ENCODE results near the gene SELE. TPM values are rescaled to one million over a fixed set of nuclear protein-coding genes. Genes with fewer than 3 reads are reported as not detected.

The SELE gene
- 10 to 100 TPM in 1 of 4 donors, under 1 TPM in 1, not detected in 2; 0.45 to 11.0 TPM for total RNA-seq

- Histone ChIP-seq H3K27me3 (peaks cover 11% of the 10 kb centered on the region), H3K36me3 (no peaks in the 10 kb centered on the region), H3K4me3 (no peak within 1 kb of the TSS), H3K27ac (no peak within 1 kb of the TSS), H3K9me3 (no peaks in the 10 kb centered on the region), H3K4me1 (no peaks in the 10 kb centered on the region)
- TF ChIP-seq POLR2AphosphoS5 (IDR thresholded peaks at IDR 0.05), result no peak
- TF ChIP-seq, protein P1, sequence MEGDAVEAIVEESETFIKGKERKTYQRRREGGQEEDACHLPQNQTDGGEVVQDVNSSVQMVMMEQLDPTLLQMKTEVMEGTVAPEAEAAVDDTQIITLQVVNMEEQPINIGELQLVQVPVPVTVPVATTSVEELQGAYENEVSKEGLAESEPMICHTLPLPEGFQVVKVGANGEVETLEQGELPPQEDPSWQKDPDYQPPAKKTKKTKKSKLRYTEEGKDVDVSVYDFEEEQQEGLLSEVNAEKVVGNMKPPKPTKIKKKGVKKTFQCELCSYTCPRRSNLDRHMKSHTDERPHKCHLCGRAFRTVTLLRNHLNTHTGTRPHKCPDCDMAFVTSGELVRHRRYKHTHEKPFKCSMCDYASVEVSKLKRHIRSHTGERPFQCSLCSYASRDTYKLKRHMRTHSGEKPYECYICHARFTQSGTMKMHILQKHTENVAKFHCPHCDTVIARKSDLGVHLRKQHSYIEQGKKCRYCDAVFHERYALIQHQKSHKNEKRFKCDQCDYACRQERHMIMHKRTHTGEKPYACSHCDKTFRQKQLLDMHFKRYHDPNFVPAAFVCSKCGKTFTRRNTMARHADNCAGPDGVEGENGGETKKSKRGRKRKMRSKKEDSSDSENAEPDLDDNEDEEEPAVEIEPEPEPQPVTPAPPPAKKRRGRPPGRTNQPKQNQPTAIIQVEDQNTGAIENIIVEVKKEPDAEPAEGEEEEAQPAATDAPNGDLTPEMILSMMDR (IDR thresholded peaks at IDR 0.05), result no peak
- 65 to 84% methylated on average over 4 to 7 of the region's 7 CpGs for WGBS, 2 donors (ENCODE audit: low coverage in 1 of 2)
- ATAC-seq, result no peak
These were observed at the start of gene SELE for GRCh38 chr1:169733924-169734323. TSS of gene SELE (minus strand) at chr1:169734079. CDS start at chr1:169733612, 467 bp downstream.

- Histone ChIP-seq H3K27me3 (peaks cover 12% of the 10 kb centered on the region), H3K27ac (no peak overlapping the region), H3K4me3 (no peak overlapping the region), H3K4me1 (no peaks in the 10 kb centered on the region), H3K36me3 (peaks cover 0 to 4% of the 10 kb centered on the region in 2 donors), H3K9me3 (no peaks in the 10 kb centered on the region)
- TF ChIP-seq POLR2A (IDR thresholded peaks at IDR 0.05) (no peak), EP300 (IDR thresholded peaks at IDR 0.05) (no peak), POLR2AphosphoS5 (IDR thresholded peaks at IDR 0.05) (no peak)
- TF ChIP-seq, protein P1 (IDR thresholded peaks at IDR 0.05), result no peak
- WGBS, 2 donors (ENCODE audit: low coverage in 1 of 2), result 58 to 81% methylated on average over 3 of the region's 3 CpGs
- ATAC-seq, result no peak
These were observed 48.7 kb upstream of the SELE start for GRCh38 chr1:169782596-169782995.

- Histone ChIP-seq H3K9me3 (no peaks in the 10 kb centered on the region), H3K4me3 (no peak overlapping the region), H3K27me3 (peaks cover 7% of the 10 kb centered on the region), H3K27ac (no peak overlapping the region), H3K36me3 (peaks cover 0 to 3% of the 10 kb centered on the region in 2 donors), H3K4me1 (no peaks in the 10 kb centered on the region)
- ATAC-seq, result no peak
- WGBS, 2 donors (ENCODE audit: low coverage in 1 of 2), result 23 to 48% methylated on average over 4 of the region's 4 CpGs
- no peak for TF ChIP-seq EP300 (IDR thresholded peaks at IDR 0.05)
- TF ChIP-seq POLR2A (IDR thresholded peaks at IDR 0.05), result no peak
- TF ChIP-seq POLR2AphosphoS5 (IDR thresholded peaks at IDR 0.05), result no peak
- TF ChIP-seq, protein P1 (IDR thresholded peaks at IDR 0.05), result no peak
These were observed 46.1 kb upstream of the SELE start for GRCh38 chr1:169779970-169780369.

DNA sequence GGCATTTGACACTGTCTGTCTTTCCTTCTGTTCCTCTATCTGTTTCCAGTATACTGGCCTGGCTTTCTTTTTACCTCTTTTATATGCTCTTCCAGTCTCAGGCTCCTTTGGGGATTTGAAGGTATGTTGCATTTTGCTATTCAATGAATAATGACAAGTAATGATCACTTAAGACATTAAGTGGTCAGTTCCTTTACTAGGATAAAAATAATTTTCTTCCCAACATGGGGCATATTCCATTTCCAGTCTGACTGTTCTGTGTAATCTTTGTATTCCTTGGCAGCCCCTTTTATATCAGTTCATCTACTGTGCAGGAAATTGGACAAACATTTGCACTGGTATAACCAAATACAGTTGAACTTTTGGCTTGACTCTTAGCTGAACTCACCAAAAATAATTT, 45.3 kb upstream of the SELE start:
- no peaks in the 10 kb centered on the region for H3K36me3 ChIP-seq
- H3K9me3 ChIP-seq, result no peaks in the 10 kb centered on the region
- H3K4me1 ChIP-seq, result no peaks in the 10 kb centered on the region
- TF ChIP-seq POLR2A (IDR thresholded peaks at IDR 0.05), result no peak
- no peak for TF ChIP-seq POLR2AphosphoS5 (IDR thresholded peaks at IDR 0.05)
- TF ChIP-seq, protein P1 (IDR thresholded peaks at IDR 0.05), result no peak
- no peak overlapping the region for H3K27ac ChIP-seq
- peaks cover 6% of the 10 kb centered on the region for H3K27me3 ChIP-seq
- no peak for ATAC-seq
- H3K4me3 ChIP-seq, result no peak overlapping the region

DNA sequence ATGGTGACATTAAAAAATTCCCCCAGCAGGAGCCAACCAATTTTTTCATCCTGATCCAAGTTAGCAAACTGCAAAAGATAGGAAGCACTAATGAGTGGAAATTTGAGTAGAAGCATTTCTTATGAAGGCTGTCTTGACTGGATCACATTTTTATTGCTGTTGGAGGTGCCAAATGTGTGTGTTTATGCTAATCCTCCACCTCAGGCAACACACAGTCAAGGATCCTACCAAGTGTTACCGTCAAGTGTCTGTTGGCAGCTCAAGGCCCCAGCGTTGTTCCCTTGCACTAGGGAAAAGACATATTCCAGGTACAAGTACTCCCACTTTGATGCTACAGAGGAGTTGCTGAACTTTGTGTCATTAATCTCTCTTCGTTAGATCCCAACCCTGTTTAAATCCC, 42.6 kb upstream of the SELE start:
- 53 to 90% methylated on average over 2 of the region's 3 CpGs for WGBS, 2 donors (ENCODE audit: low coverage in 1 of 2)
- H3K27ac ChIP-seq, result no peak overlapping the region
- no peaks in the 10 kb centered on the region for H3K36me3 ChIP-seq
- no peaks in the 10 kb centered on the region for H3K4me1 ChIP-seq
- H3K9me3 ChIP-seq, result no peaks in the 10 kb centered on the region
- no peak for TF ChIP-seq EP300 (IDR thresholded peaks at IDR 0.05)
- TF ChIP-seq POLR2A (IDR thresholded peaks at IDR 0.05), result no peak
- TF ChIP-seq, protein P1 (IDR thresholded peaks at IDR 0.05), result no peak
- H3K27me3 ChIP-seq, result no peaks in the 10 kb centered on the region
- H3K4me3 ChIP-seq, result no peak overlapping the region
- ATAC-seq, result no peak
